HAP-1 (cell line): ENCODE results near the gene SSH2.

Experiments
- DNase-seq, 2 experiments: peaks; one replicate each; pipeline ENCODE4 v3.0.0-alpha.2; 2016 to 2020; ENCODE audit warnings: low spot score in 2 of 2
- H3K27me3 ChIP-seq: fragments of 250-450 bp; sonication (Bioruptor Pico); 2 replicates; pipeline ENCODE4 v1.5.1; 2020; ENCODE audit warnings: low read depth, mild to moderate bottlenecking, moderate library complexity
- H3K36me3 ChIP-seq: fragments of 250-450 bp; sonication (Bioruptor Pico); replicated peaks from 2 replicates; pipeline ENCODE4 v1.5.1; 2020; ENCODE audit warnings: mild to moderate bottlenecking
- H3K4me1 ChIP-seq: fragments of 250-450 bp; sonication (Bioruptor Pico); 2 replicates; pipeline ENCODE4 v1.5.1; 2020; ENCODE audit warnings: mild to moderate bottlenecking
- H3K4me3 ChIP-seq: fragments of 250-450 bp; sonication (Bioruptor Pico); 2 replicates; pipeline ENCODE4 v1.5.1; 2020; ENCODE audit warnings: mild to moderate bottlenecking, moderate library complexity
- H3K9me3 ChIP-seq: fragments of 250-450 bp; sonication (Bioruptor Pico); 2 replicates; pipeline ENCODE4 v1.5.1; 2020; ENCODE audit warnings: mild to moderate bottlenecking, moderate library complexity
- in situ Hi-C: fragments of 300-500 bp; cut with MboI; formaldehyde crosslinking; loops from 3 replicates; pipeline ENCODE4 v1.14.3; 2020; ENCODE audit warnings: low sequenced_read_pairs, inconsistent platforms, mixed read lengths

SSH2 gene

GRCh38 chr17:29855686-29856085 is 74.3 kb downstream of the SSH2 start:
- H3K36me3 ChIP-seq = no peaks in the 10 kb centered on the region
- DNase-seq = no peak

GRCh38 chr17:29848737-29849136 is 81.3 kb downstream of the SSH2 start:
- Histone ChIP-seq H3K4me3 (no peak overlapping the region), H3K4me1 (peaks cover 26% of the 10 kb centered on the region), H3K9me3 (no peaks in the 10 kb centered on the region), H3K36me3 (no peaks in the 10 kb centered on the region; the same call in 1 of the 2 replicates), H3K27me3 (no peaks in the 10 kb centered on the region)
- DNase-seq = no peak
- in situ Hi-C loops = no loop called here

More at GRCh38 chr17:29855686-29856085, 74.3 kb downstream of the SSH2 start:
- Histone ChIP-seq H3K27me3 (no peaks in the 10 kb centered on the region), H3K4me3 (no peak overlapping the region), H3K4me1 (peaks cover 3% of the 10 kb centered on the region), H3K9me3 (0 out of 2 replicates have a peak, but pooled peaks cover 4% of the 10 kb centered on the region)
- in situ Hi-C loops = no loop called here

GRCh38 chr17:29847527-29848400 is 82.3 kb downstream of the SSH2 start:
- no peaks in the 10 kb centered on the region for H3K27me3 ChIP-seq
- in situ Hi-C loops = no loop called here

GRCh38 chr17:29847118-29847517 is 82.9 kb downstream of the SSH2 start:
- in situ Hi-C loops = no loop called here
- Histone ChIP-seq H3K4me3 (no peak overlapping the region), H3K27me3 (no peaks in the 10 kb centered on the region), H3K36me3 (no peaks in the 10 kb centered on the region; the same call in 1 of the 2 replicates), H3K9me3 (no peaks in the 10 kb centered on the region), H3K4me1 (peaks cover 26% of the 10 kb centered on the region)
- no peak for DNase-seq

More at GRCh38 chr17:29847527-29848400, 82.3 kb downstream of the SSH2 start:
- H3K9me3 ChIP-seq = no peaks in the 10 kb centered on the region
- no peak overlapping the region for H3K4me3 ChIP-seq
- no peaks in the 10 kb centered on the region; the same call in 1 of the 2 replicates for H3K36me3 ChIP-seq
- no peak for DNase-seq
- peaks cover 26% of the 10 kb centered on the region for H3K4me1 ChIP-seq

- no peaks in the 10 kb centered on the region for H3K27me3 ChIP-seq
- in situ Hi-C loops = no loop called here
Observed at GRCh38 chr17:29846298-29846697, 83.7 kb downstream of the SSH2 start.

GRCh38 chr17:29844339-29845048 is 85.5 kb downstream of the SSH2 start:
- Histone ChIP-seq H3K4me1 (peaks cover 21% of the 10 kb centered on the region), H3K27me3 (no peaks in the 10 kb centered on the region), H3K4me3 (no peak overlapping the region), H3K9me3 (no peaks in the 10 kb centered on the region), H3K36me3 (no peaks in the 10 kb centered on the region; the same call in 1 of the 2 replicates)
- peak; percentile 49 to 68 for DNase-seq
- in situ Hi-C loops = no loop called here

More at GRCh38 chr17:29846298-29846697, 83.7 kb downstream of the SSH2 start:
- DNase-seq = no peak
- H3K4me1 ChIP-seq = peaks cover 28% of the 10 kb centered on the region
- no peaks in the 10 kb centered on the region; the same call in 1 of the 2 replicates for H3K36me3 ChIP-seq
- H3K9me3 ChIP-seq = no peaks in the 10 kb centered on the region
- H3K4me3 ChIP-seq = no peak overlapping the region

- H3K36me3 ChIP-seq = no peaks in the 10 kb centered on the region
- in situ Hi-C loops = no loop called here
- H3K4me3 ChIP-seq = no peak overlapping the region
- H3K9me3 ChIP-seq = no peaks in the 10 kb centered on the region
- H3K4me1 ChIP-seq = peaks cover 25% of the 10 kb centered on the region
- DNase-seq = no peak
- H3K27me3 ChIP-seq = no peaks in the 10 kb centered on the region
Observed at GRCh38 chr17:29840884-29841283, 89.1 kb downstream of the SSH2 start.

- Histone ChIP-seq H3K27me3 (no peaks in the 10 kb centered on the region), H3K4me1 (peaks cover 19% of the 10 kb centered on the region), H3K9me3 (no peaks in the 10 kb centered on the region), H3K4me3 (no peak overlapping the region), H3K36me3 (no peaks in the 10 kb centered on the region)
- DNase-seq = no peak
- in situ Hi-C loops = no loop called here
Observed at GRCh38 chr17:29839656-29840055, 90.4 kb downstream of the SSH2 start.

GRCh38 chr17:29838961-29839360 is 91.1 kb downstream of the SSH2 start:
- Histone ChIP-seq H3K9me3 (no peaks in the 10 kb centered on the region), H3K36me3 (no peaks in the 10 kb centered on the region), H3K27me3 (no peaks in the 10 kb centered on the region), H3K4me1 (peaks cover 13% of the 10 kb centered on the region), H3K4me3 (no peak overlapping the region)
- in situ Hi-C loops = no loop called here
- no peak for DNase-seq

- in situ Hi-C loops = no loop called here
Observed at GRCh38 chr17:29837531-29837930, 92.5 kb downstream of the SSH2 start.

GRCh38 chr17:29836643-29837042 is 93.4 kb downstream of the SSH2 start:
- Histone ChIP-seq H3K27me3 (no peaks in the 10 kb centered on the region), H3K9me3 (no peaks in the 10 kb centered on the region), H3K4me3 (no peak overlapping the region), H3K4me1 (peaks cover 13% of the 10 kb centered on the region), H3K36me3 (no peaks in the 10 kb centered on the region)
- in situ Hi-C loops = no loop called here
- peak in 1 of 2 experiments; percentile 22 for DNase-seq

More at GRCh38 chr17:29837531-29837930, 92.5 kb downstream of the SSH2 start:
- H3K9me3 ChIP-seq = no peaks in the 10 kb centered on the region
- H3K27me3 ChIP-seq = no peaks in the 10 kb centered on the region
- peaks cover 13% of the 10 kb centered on the region for H3K4me1 ChIP-seq
- no peaks in the 10 kb centered on the region for H3K36me3 ChIP-seq
- no peak for DNase-seq
- no peak overlapping the region for H3K4me3 ChIP-seq

- H3K9me3 ChIP-seq = no peaks in the 10 kb centered on the region
- in situ Hi-C loops = no loop called here
- no peak overlapping the region for H3K4me3 ChIP-seq
- no peak for DNase-seq
- no peaks in the 10 kb centered on the region for H3K36me3 ChIP-seq
- peaks cover 9% of the 10 kb centered on the region for H3K4me1 ChIP-seq
- no peaks in the 10 kb centered on the region for H3K27me3 ChIP-seq
Observed at GRCh38 chr17:29835435-29836351, 94.3 kb downstream of the SSH2 start.

- H3K36me3 ChIP-seq = no peaks in the 10 kb centered on the region
- H3K27me3 ChIP-seq = no peaks in the 10 kb centered on the region
- H3K4me1 ChIP-seq = peaks cover 16% of the 10 kb centered on the region
- H3K9me3 ChIP-seq = no peaks in the 10 kb centered on the region
- no peak overlapping the region for H3K4me3 ChIP-seq
- DNase-seq = no peak
- in situ Hi-C loops = no loop called here
Observed at GRCh38 chr17:29833801-29834200, 96.2 kb downstream of the SSH2 start.
